ENCODE measurements around the gene TRPM3.

- TF ChIP-seq CTCF (conservative IDR thresholded peaks at IDR 0.05): no peak
- no peak for TF ChIP-seq ZFX (IDR thresholded peaks at IDR 0.05)
Observed at GRCh38 chr9:70949239-70949638, 172.2 kb downstream of the TRPM3 start.

All from C4-2B (cell line).